ENCODE data around the gene REM1. TPM values are rescaled to one million over a fixed set of nuclear protein-coding genes. Genes with fewer than 3 reads are reported as not detected.
"Not testable (repeated sequence)": the region's sequence is repeated elsewhere in the genome, so short reads cannot be mapped to it uniquely, and the experiment has no call there.

The REM1 gene
- 0.27 and 0.68 TPM in 2 replicates for total RNA-seq
- polyA plus RNA-seq (2012): not detected

GRCh38 chr20:31474758-31475427 is at the start of gene REM1, which contains the start of gene DEFB124:
Gene REM1 (plus strand): TSS chr20:31475288. CDS start chr20:31476446, 1,158 bp downstream.
Gene DEFB124 (minus strand): TSS chr20:31475127. CDS start chr20:31473013, 2,114 bp downstream.
- no peak for DNase-seq (ENCODE audit: low read depth)

- no peak for DNase-seq (ENCODE audit: low read depth)
These were observed 49.3 kb upstream of the REM1 start for GRCh38 chr20:31425797-31426196.

- not testable (repeated sequence) for DNase-seq (ENCODE audit: low read depth)
These were observed 48.1 kb upstream of the REM1 start for GRCh38 chr20:31426891-31427551.

- not testable (repeated sequence) for DNase-seq (ENCODE audit: low read depth)
These were observed 47.5 kb upstream of the REM1 start for GRCh38 chr20:31427576-31427975.

- DNase-seq (ENCODE audit: low read depth): no peak
These were observed 44.4 kb upstream of the REM1 start for GRCh38 chr20:31430568-31431115.

- no peak for DNase-seq (ENCODE audit: low read depth)
These were observed 35.0 kb upstream of the REM1 start, which contains the start of gene DEFB123 for GRCh38 chr20:31440012-31440659. Gene DEFB123 (plus strand): TSS chr20:31440632. CDS start chr20:31440699, 67 bp downstream.

- no peak for DNase-seq (ENCODE audit: low read depth)
These were observed 28.8 kb upstream of the REM1 start for GRCh38 chr20:31446084-31446819.

GRCh38 chr20:31449511-31450414 is 25.3 kb upstream of the REM1 start:
- no peak for DNase-seq (ENCODE audit: low read depth)

GRCh38 chr20:31452575-31452974 is 22.5 kb upstream of the REM1 start:
- peak; percentile 70 for DNase-seq (ENCODE audit: low read depth)

- DNase-seq (ENCODE audit: low read depth): no peak
These were observed 20.7 kb upstream of the REM1 start for GRCh38 chr20:31454361-31454760.

GRCh38 chr20:31470946-31471345 is 4.1 kb upstream of the REM1 start:
- DNase-seq (ENCODE audit: low read depth): not testable (repeated sequence)

- DNase-seq (ENCODE audit: low read depth): no peak
These were observed 2.4 kb upstream of the REM1 start for GRCh38 chr20:31472395-31473330.

- no peak for DNase-seq (ENCODE audit: low read depth)
These were observed 1.6 kb upstream of the REM1 start for GRCh38 chr20:31473331-31474096.

- DNase-seq (ENCODE audit: low read depth): no peak
These were observed 1.0 kb upstream of the REM1 start for GRCh38 chr20:31474097-31474436.

- DNase-seq (ENCODE audit: low read depth): no peak
These were observed 595 bp downstream of the REM1 start for GRCh38 chr20:31475472-31476293.

GRCh38 chr20:31476294-31476585 is 1.2 kb downstream of the REM1 start:
- DNase-seq (ENCODE audit: low read depth): no peak

- DNase-seq (ENCODE audit: low read depth): no peak
These were observed 1.6 kb downstream of the REM1 start for GRCh38 chr20:31476643-31477215.

Data from myocyte (in vitro differentiated cells).